K562 (cell line): ENCODE data around the gene CCDC171. TPM values are rescaled to one million over a fixed set of nuclear protein-coding genes. Genes with fewer than 3 reads are reported as not detected.

Source experiments
- ATAC-seq: fragments of 200-7000 bp; cut with Tn5 transposase; 3 replicates; pipeline ENCODE4 v1.9.1; 2020; ENCODE audit warnings: moderate library complexity
- BruUV-seq: library from RNA; stranded (reverse); fragments of 400-500 nt; replicated peaks from 2 replicates; lab custom pipeline; 2021; lab: Mats Ljungman, UMichigan
- CTCF ChIA-PET: fragments of 300-600 bp; formaldehyde crosslinking; extraction: SDS; loops from one replicate; lab custom pipeline; 2021; ENCODE audit warnings: low intra/inter-chr PET ratio; lab: Yijun Ruan, JAX
- POLR2A ChIA-PET: fragments of 300-600, 350-650 bp; sonication (Branson Sonifier 250); formaldehyde crosslinking; extraction: SDS; loops from one replicate; lab custom pipeline; 2021; ENCODE audit warnings: antibody characterized with exemption, inconsistent platforms; lab: Yijun Ruan, JAX
- DNase-seq, 4 experiments: peaks; one replicate each; pipeline versions ENCODE4 v3.0.0 to v3.0.0-alpha.2; 2011 to 2018; ENCODE audit warnings: low spot score in 3 of 4, mixed read lengths in 3 of 4; ENCODE audit errors: extremely low read depth in 1 of 4
- FAIRE-seq: peaks from 2 replicates; lab custom pipeline; 2011; peaks lifted over from hg19 to GRCh38; lab: Jason Lieb, UNC
- H2AFZ ChIP-seq: 2 replicates; pipeline ENCODE4 v1.6.0; 2011; ENCODE audit warnings: low read depth, low read length, control low read depth, inconsistent platforms
- H3K27ac ChIP-seq: fragments of 200-600 bp; 3 replicates; pipeline ENCODE4 v1.8.0; 2011; ENCODE audit warnings: low read depth, mild to moderate bottlenecking, control low read depth, inconsistent platforms, low read length, moderate library complexity, mixed read lengths; ENCODE audit errors: extremely low read depth
- H3K27me3 ChIP-seq, 2 experiments: fragments of 300-600 bp in 1 of 2; 2 replicates in 1 of 2; 3 replicates in 1 of 2; pipeline versions ENCODE4 v1.6.0 to v1.8.0; 2011; ENCODE audit warnings: inconsistent platforms in 2 of 2, low read length in 2 of 2, mild to moderate bottlenecking in 1 of 2, mixed read lengths in 1 of 2, moderate library complexity in 1 of 2; ENCODE audit not compliant: control insufficient read depth in 2 of 2, insufficient read depth in 2 of 2
- H3K36me3 ChIP-seq: fragments of 300-600 bp; 3 replicates; pipeline ENCODE4 v1.8.0; 2011; ENCODE audit warnings: mild to moderate bottlenecking, low read length, inconsistent platforms; ENCODE audit not compliant: control insufficient read depth, insufficient read depth
- H3K4me1 ChIP-seq, 2 experiments: fragments of 200-600 bp in 1 of 2; replicated peaks in 1 of 2; 2 replicates in 1 of 2; 3 replicates in 1 of 2; pipeline versions ENCODE4 v1.5.1 to v1.8.0; 2011; ENCODE audit warnings: inconsistent platforms in 2 of 2, low read length in 2 of 2, mild to moderate bottlenecking in 1 of 2, mixed read lengths in 1 of 2, moderate library complexity in 1 of 2; ENCODE audit not compliant: control insufficient read depth in 2 of 2, insufficient read depth in 2 of 2
- H3K4me2 ChIP-seq: 2 replicates; pipeline ENCODE4 v1.6.1; 2011; ENCODE audit warnings: low read length, control low read depth, inconsistent platforms, mixed read lengths; ENCODE audit not compliant: insufficient read depth
- H3K4me3 ChIP-seq: fragments of 200-600 bp; sonication (generic), shearing (Covaris generic); 2 replicates; pipeline ENCODE4 v1.5.1; 2016; ENCODE audit warnings: control low read depth, inconsistent platforms
- H3K79me2 ChIP-seq: fragments of 200-600 bp; 3 replicates; pipeline ENCODE4 v1.8.0; 2011; ENCODE audit warnings: low read length, inconsistent platforms; ENCODE audit not compliant: control insufficient read depth, insufficient read depth
- H3K9ac ChIP-seq, 2 experiments: 2 replicates each; pipeline versions ENCODE4 v1.6.0 to v1.6.1; 2011; ENCODE audit warnings: low read depth in 2 of 2, low read length in 2 of 2, control low read depth in 1 of 2, inconsistent platforms in 1 of 2, mild to moderate bottlenecking in 1 of 2, mixed read lengths in 1 of 2; ENCODE audit not compliant: insufficient read depth in 1 of 2
- H3K9me1 ChIP-seq: one replicate; pipeline ENCODE4 v1.6.0; 2011; ENCODE audit warnings: inconsistent platforms, mild to moderate bottlenecking, low read length, moderate library complexity; ENCODE audit not compliant: control insufficient read depth, insufficient read depth
- H3K9me3 ChIP-seq: replicated peaks from 2 replicates; pipeline ENCODE4 v1.5.1; 2011; ENCODE audit warnings: low read depth, low read length, inconsistent platforms; ENCODE audit not compliant: control insufficient read depth, insufficient read depth
- H4K20me1 ChIP-seq: replicated peaks from 2 replicates; pipeline ENCODE4 v1.6.1; 2011; ENCODE audit warnings: low read length, inconsistent platforms, mixed read lengths; ENCODE audit not compliant: control insufficient read depth, insufficient read depth
- CHD2 ChIP-seq: IDR thresholded peaks from 2 replicates; pipeline ENCODE4 v1.6.1; 2011; ENCODE audit warnings: low read depth, low read length
- ELF1 ChIP-seq: fragments of 200-800 bp; sonication (Bioruptor generic); IDR thresholded peaks from 2 replicates; pipeline ENCODE4 v1.6.1; 2016; ENCODE audit warnings: missing genetic modification characterization, missing compliant biosample characterization
- SMAD3 ChIP-seq: fragments of 450-650 bp; formaldehyde crosslinking; conservative IDR thresholded peaks from 2 replicates; pipeline ENCODE4 v1.4.0; 2020; ENCODE audit warnings: mild to moderate bottlenecking
- VEZF1 ChIP-seq: fragments of 200-800 bp; sonication (Bioruptor generic); IDR thresholded peaks from 2 replicates; pipeline ENCODE4 v1.6.1; 2017; ENCODE audit warnings: missing genetic modification characterization, missing compliant biosample characterization
- ZBTB2 ChIP-seq: fragments of 450-650 bp; IDR thresholded peaks from 2 replicates; pipeline ENCODE4 v1.6.1; 2016; ENCODE audit warnings: antibody characterized with exemption
- ZBTB33 ChIP-seq: sonication (generic); formaldehyde crosslinking; IDR thresholded peaks from 2 replicates; pipeline ENCODE4 v1.8.1; 2023; ENCODE audit warnings: mild to moderate bottlenecking, missing genetic modification reagents
- WGBS: fragments of 100-300 bp; shearing (Covaris generic); methylation state at CpG from one replicate; pipeline ENCODE4 v1.1.6; 2016; ENCODE audit warnings: low coverage, mixed read lengths; ENCODE audit not compliant: insufficient coverage; ENCODE audit errors: missing lambda C conversion rate; 5-methylcytosine and 5-hydroxymethylcytosine counted together
- in situ Hi-C: fragments of 300-500 bp; cut with MboI; formaldehyde crosslinking; loops from 4 replicates; pipeline ENCODE4 v1.15.0; 2018; ENCODE audit warnings: inconsistent platforms, mixed read lengths
- intact Hi-C: fragments of 100-400 bp; cut with micrococcal nuclease; formaldehyde crosslinking; loops from 2 replicates; pipeline ENCODE4 v1.14.2; 2022
- polyA plus RNA-seq, 8 experiments: library from polyadenylated mRNA; depleted of rRNA in 4 of 8; stranded (reverse) in 5 of 8; unstranded in 3 of 8; fragments of >200 nt; fragmentation: Nextera tagmentation in 2 of 8; fragmentation: Illumina TruSeq in 1 of 8; extraction: Ambion mirVana in 2 of 8; extraction: Trizol in 1 of 8; gene quantifications; 2 replicates each; pipeline versions ENCODE4 v1.2.1 to v1.2.3, GENCODE V29; 2011 to 2014; ENCODE audit warnings: inconsistent platforms in 1 of 8, missing spikeins in 1 of 8
- total RNA-seq, 7 experiments: library from RNA; depleted of rRNA in 6 of 7; stranded (reverse); fragments of >200 nt in 6 of 7; fragmentation: Illumina TruSeq in 2 of 7; extraction: Trizol in 2 of 7; gene quantifications; 2 replicates each; pipeline versions ENCODE4 v1.2.1 to v1.2.3, GENCODE V29; 2011 to 2021; ENCODE audit warnings: low replicate concordance in 1 of 7

The CCDC171 gene
- total and polyA plus RNA-seq, 9 of the 15 experiments (the other 6 are each of a cell fraction or from before 2014, with no cell fraction given): 0.08 to 3.8 (median 0.27) TPM

- Histone ChIP-seq H3K79me2 (no peaks in the 10 kb centered on the region), H2AFZ (no peak overlapping the region), H3K4me3 (no peak overlapping the region), H3K36me3 (no peaks in the 10 kb centered on the region), H3K4me1 (no peaks in the 10 kb centered on the region), H3K9me3 (no peaks in the 10 kb centered on the region), H3K9ac (no peak overlapping the region), H3K27ac (no peak overlapping the region), H3K27me3 (no peaks in the 10 kb centered on the region), H4K20me1 (no peaks in the 10 kb centered on the region), H3K9me1 (no peaks in the 10 kb centered on the region), H3K4me2 (no peak overlapping the region)
- in situ Hi-C loops (no loop called here), intact Hi-C loops (no loop called here)
- BruUV-seq: no TSS peak
- ATAC-seq (no peak), DNase-seq (no peak), FAIRE-seq (no peak)
- WGBS: 3% methylated on average over 6 of the region's 6 CpGs
- TF ChIP-seq SMAD3 (no peak), VEZF1 (no peak), CHD2 (no peak), ELF1 (tag) (no peak), ZBTB33 (CRISPR knock-in tag) (no peak), ZBTB2 (no peak)
- CTCF ChIA-PET: no interaction called here
- POLR2A ChIA-PET: no interaction called here
These were observed 451.8 kb downstream of the CCDC171 start for GRCh38 chr9:16004613-16005012.
